Epithelial cell of prostate (primary cell): ENCODE measurements around the gene TACC3.

Source experiments
- DNase-seq: peaks from one replicate; pipeline ENCODE4 v3.0.0-alpha.2; 2011; ENCODE audit warnings: low read depth, low spot score
- H3K27ac ChIP-seq: fragments of 450-650 bp; 2 replicates; pipeline ENCODE4 v1.5.1; 2017; ENCODE audit warnings: mild to moderate bottlenecking

Gene TACC3

GRCh38 chr4:1756893-1757779 is 35.8 kb downstream of the TACC3 start:
- DNase-seq, result no peak
- H3K27ac ChIP-seq, result no peak overlapping the region

- no peak for DNase-seq
- H3K27ac ChIP-seq, result no peak overlapping the region
These were observed 36.5 kb downstream of the TACC3 start for GRCh38 chr4:1757836-1758235.

GRCh38 chr4:1758306-1759121 is 37.2 kb downstream of the TACC3 start:
- H3K27ac ChIP-seq, result no peak overlapping the region
- no peak for DNase-seq

GRCh38 chr4:1759170-1759817 is 38.0 kb downstream of the TACC3 start:
- no peak overlapping the region for H3K27ac ChIP-seq

GRCh38 chr4:1759818-1760223 is 38.5 kb downstream of the TACC3 start:
- H3K27ac ChIP-seq, result no peak overlapping the region
- DNase-seq, result no peak

More at GRCh38 chr4:1759170-1759817, 38.0 kb downstream of the TACC3 start:
- DNase-seq, result no peak

GRCh38 chr4:1760521-1761071 is 39.3 kb downstream of the TACC3 start:
- no peak for DNase-seq
- H3K27ac ChIP-seq, result no peak overlapping the region

GRCh38 chr4:1761130-1761689 is 39.9 kb downstream of the TACC3 start:
- no peak for DNase-seq
- no peak overlapping the region for H3K27ac ChIP-seq

- H3K27ac ChIP-seq, result no peak overlapping the region
- no peak for DNase-seq
These were observed 41.1 kb downstream of the TACC3 start for GRCh38 chr4:1762264-1763010.

GRCh38 chr4:1763070-1763549 is 41.8 kb downstream of the TACC3 start:
- H3K27ac ChIP-seq, result no peak overlapping the region
- no peak for DNase-seq

- DNase-seq, result no peak
- no peak overlapping the region for H3K27ac ChIP-seq
These were observed 42.3 kb downstream of the TACC3 start for GRCh38 chr4:1763550-1764080.

GRCh38 chr4:1764670-1765069 is 43.3 kb downstream of the TACC3 start:
- H3K27ac ChIP-seq, result no peak overlapping the region
- DNase-seq, result no peak

- DNase-seq, result no peak
- H3K27ac ChIP-seq, result no peak overlapping the region
These were observed 44.2 kb downstream of the TACC3 start for GRCh38 chr4:1765409-1766072.

- H3K27ac ChIP-seq, result no peak overlapping the region
- no peak for DNase-seq
These were observed 45.1 kb downstream of the TACC3 start for GRCh38 chr4:1766106-1767060.

- H3K27ac ChIP-seq, result no peak overlapping the region
- no peak for DNase-seq
These were observed 45.9 kb downstream of the TACC3 start for GRCh38 chr4:1767061-1767769.

- no peak for DNase-seq
- no peak overlapping the region for H3K27ac ChIP-seq
These were observed 46.5 kb downstream of the TACC3 start for GRCh38 chr4:1767770-1768366.

- DNase-seq, result no peak
These were observed 47.2 kb downstream of the TACC3 start for GRCh38 chr4:1768367-1769034.

More at GRCh38 chr4:1768367-1769034, 47.2 kb downstream of the TACC3 start:
- no peak overlapping the region for H3K27ac ChIP-seq
